GM12872 (cell line): ENCODE results near the gene PNMA1.

Experiments used
- TF ChIP-seq, protein P1 (sequence below): IDR thresholded peaks from 3 replicates; pipeline ENCODE4 v1.5.1; 2011; ENCODE audit warnings: low read depth, mild to moderate bottlenecking, low read length, moderate library complexity; ENCODE audit not compliant: insufficient read depth

The PNMA1 gene

DNA sequence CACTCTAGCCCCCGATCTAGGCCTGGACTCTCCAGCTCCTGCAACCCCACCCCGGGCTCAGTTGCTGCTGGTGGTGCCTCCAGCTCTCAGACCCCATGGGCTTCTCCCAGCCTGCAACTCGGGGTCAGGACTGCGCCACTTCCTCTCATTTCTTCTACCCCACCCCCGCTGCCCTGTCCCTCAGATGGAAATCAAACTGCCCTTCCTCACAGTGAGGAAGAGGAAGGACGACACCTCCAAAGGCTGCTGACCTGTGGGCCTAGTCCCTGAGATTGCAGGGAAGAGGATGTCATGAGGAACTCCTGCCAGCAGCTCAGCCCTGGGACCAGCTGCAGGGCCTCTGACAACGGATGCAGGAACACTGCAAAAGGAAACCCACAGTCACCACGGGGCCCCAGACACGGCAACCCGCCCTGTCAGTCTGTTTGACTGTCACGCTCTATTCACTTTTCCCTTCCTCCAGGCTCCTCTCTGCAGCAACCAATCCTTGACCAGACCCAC is 29.3 kb upstream of the PNMA1 start:
- TF ChIP-seq, protein P1, sequence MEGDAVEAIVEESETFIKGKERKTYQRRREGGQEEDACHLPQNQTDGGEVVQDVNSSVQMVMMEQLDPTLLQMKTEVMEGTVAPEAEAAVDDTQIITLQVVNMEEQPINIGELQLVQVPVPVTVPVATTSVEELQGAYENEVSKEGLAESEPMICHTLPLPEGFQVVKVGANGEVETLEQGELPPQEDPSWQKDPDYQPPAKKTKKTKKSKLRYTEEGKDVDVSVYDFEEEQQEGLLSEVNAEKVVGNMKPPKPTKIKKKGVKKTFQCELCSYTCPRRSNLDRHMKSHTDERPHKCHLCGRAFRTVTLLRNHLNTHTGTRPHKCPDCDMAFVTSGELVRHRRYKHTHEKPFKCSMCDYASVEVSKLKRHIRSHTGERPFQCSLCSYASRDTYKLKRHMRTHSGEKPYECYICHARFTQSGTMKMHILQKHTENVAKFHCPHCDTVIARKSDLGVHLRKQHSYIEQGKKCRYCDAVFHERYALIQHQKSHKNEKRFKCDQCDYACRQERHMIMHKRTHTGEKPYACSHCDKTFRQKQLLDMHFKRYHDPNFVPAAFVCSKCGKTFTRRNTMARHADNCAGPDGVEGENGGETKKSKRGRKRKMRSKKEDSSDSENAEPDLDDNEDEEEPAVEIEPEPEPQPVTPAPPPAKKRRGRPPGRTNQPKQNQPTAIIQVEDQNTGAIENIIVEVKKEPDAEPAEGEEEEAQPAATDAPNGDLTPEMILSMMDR = no peak

DNA sequence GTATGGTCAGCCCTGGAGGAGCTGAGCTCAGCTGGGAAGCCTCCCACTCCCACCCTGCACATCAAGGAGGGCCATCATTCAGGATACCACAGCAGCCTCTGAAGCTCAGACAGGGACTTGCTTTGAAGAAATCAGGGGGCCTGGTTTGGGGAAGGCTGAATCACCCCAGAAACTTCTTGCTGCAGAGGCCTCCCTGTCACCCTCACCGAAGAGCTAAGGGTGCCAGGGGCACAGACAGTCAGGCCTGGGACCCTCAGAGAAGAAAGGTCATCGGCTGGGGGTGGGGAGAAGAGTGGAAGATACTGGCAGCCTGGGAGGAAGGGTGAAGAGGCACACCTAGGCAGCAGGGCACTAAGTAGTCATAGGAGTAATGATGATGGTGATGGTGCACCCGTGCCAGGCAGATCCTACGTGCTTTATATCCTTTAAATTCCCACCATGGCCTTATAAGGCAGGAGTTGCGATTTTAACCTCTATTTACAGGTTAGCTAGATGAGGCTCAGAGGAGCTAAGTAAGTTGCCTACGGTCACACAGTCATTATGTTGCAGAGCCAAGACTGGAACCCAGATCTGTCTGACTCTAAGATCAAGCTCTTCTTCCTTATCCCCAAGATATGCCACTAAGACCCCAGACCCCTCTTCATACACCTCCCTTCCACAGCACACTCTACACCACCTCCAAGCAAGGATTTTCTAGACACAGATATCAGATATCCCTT is 28.5 kb upstream of the PNMA1 start:
- TF ChIP-seq, protein P1 = no peak

DNA sequence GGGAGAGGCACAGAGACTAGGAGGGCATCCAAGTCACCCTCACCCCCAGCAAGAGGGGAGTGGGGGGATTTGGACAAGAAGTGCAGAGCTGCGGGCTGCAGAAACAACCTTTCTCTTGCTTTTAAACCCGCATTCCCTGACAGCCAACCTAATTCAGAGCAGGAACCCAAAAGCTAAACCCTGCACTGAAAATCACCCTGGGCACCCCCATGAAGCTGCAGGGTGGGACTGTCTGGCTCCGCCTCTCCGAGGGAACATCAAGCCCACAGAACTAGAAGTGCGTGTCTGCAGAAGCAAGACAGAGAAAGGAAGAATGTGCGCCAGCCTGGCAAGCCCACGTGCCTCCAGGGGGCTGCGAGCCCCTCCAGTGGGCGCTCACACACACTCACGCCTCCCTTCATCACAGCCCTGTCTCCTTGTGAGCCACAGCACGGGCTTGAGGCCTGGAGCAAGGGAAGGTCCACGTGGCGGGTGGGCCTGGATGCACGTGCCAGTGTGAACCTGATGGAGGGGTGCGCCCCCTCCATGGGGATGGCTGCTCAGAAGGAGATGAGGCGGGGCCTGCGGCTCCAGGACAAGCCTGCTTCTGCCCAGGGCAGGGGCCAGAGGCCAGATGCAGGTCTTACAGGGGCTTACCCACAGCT is 27.8 kb upstream of the PNMA1 start:
- TF ChIP-seq, protein P1 = no peak

DNA sequence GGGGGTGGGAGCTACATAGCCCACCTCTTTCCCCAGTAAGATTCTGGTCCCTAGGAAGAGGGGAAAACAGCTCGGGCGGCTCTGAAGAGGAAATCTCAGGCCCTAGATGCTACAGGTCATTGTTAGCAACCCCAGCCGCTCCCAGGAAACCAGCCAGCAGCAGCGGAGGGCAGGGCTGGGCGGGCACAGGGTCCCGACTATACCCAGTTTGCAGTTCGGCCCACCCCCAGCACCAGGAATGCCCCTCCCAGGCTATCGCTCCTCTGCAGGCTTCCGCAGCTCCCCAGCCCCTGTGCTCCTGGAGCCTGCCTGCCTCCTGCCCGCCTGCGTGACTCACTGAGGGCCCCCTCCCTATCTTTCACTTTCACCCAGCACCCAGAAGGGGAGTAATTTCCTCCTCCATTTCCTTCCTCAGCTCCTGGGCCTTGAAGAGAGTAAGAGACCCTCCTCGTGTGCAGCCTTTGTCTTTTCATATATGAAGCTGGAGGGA is 27.2 kb upstream of the PNMA1 start:
- TF ChIP-seq, protein P1 = no peak

DNA sequence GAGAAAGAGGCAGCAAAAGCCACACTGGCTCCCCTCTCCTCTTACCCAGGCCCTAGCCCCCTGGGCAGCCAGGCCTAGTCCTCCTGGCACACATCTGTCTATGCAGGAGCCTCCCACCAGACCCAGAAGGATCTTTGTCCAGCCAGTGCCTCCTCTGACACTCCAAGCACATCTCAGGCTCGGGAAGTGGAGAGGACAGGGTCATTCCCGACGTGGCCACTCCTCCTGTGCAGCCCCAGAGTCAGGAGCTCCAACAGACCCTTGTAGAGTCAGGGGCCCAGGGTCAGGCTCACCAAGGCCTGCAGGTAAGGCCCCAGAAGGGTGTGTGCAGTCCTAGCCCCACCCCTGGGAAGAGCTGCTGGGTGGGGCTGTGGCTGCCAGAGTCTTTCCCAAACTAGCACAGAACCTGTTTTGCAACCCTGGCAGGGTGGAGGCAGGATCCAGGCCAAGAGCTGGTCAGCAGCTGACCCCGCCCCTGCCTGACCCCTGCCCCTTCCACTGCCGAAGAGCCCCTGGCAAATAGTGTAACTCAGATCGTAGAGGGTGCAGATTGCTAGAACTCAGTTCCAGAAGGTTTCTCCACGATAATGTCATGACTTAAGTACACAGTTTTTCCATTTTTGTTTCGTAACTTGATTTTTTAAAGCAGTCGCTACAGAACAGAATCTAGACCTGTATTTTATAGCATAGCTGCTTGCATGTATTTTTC is 26.6 kb upstream of the PNMA1 start:
- TF ChIP-seq, protein P1 = no peak

DNA sequence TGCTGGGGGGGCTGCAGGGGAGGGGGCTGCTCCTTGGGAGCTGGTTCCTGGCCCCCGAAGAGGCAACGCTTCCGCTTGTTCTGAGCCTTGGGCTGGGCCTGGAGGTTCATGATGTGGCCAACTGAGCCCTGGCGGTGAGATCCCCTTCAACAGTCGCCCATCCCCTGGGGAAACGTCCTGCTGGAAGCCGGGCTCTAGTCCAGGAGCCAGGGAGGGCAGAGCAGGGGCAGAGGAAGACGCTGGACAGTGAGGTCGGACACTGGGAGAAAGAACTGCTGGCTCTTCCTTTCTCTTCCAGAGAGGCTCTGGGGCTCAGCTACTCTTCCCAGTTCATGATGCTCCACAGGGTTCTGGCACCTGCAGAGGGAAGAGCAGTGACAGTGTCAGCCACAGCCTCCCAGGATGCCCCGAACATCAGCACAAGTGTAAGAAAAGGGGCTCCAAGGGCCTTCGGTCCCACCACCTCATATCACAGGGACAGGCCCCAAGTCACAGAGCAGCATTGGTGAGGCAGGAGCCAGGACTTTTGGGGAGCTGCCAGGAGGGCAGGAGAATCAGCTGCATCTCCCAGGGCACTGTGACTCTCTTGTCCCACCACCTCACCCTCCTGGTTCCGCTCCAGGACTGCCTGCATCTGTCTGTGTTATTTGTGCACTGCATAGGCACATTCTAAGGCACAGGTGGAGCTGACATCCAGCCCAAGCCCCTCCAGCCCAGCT is 25.9 kb upstream of the PNMA1 start:
- TF ChIP-seq, protein P1 = no peak
